Neural progenitor cell (in vitro differentiated cells): ENCODE data around the gene DELE1. TPM values are rescaled to one million over a fixed set of nuclear protein-coding genes. Genes with fewer than 3 reads are reported as not detected.

Source experiments
- DNase-seq: peaks from one replicate; pipeline ENCODE4 v3.0.0-alpha.2; 2016; ENCODE audit warnings: low spot score
- H2AFZ ChIP-seq: fragments of 200-600 bp; sonication (generic); replicated peaks from 2 replicates; pipeline ENCODE4 v1.6.1; 2016; ENCODE audit warnings: antibody characterized with exemption
- H3F3A ChIP-seq: fragments of 200-600 bp; sonication (generic); 2 replicates; pipeline ENCODE4 v1.6.1; 2016; ENCODE audit warnings: antibody characterized with exemption, low read depth
- H3K27ac ChIP-seq: fragments of 200-600 bp; sonication (generic); 2 replicates; pipeline ENCODE4 v1.5.1; 2016; ENCODE audit warnings: mild to moderate bottlenecking
- H3K27me3 ChIP-seq: fragments of 200-600 bp; sonication (generic); 2 replicates; pipeline ENCODE4 v1.6.1; 2016; ENCODE audit warnings: mild to moderate bottlenecking, moderate library complexity
- H3K36me3 ChIP-seq: fragments of 200-600 bp; sonication (generic); 2 replicates; pipeline ENCODE4 v1.5.1; 2016
- H3K4me1 ChIP-seq: fragments of 200-600 bp; sonication (generic); 2 replicates; pipeline ENCODE4 v1.6.1; 2016; ENCODE audit warnings: mixed run types
- H3K4me2 ChIP-seq: fragments of 200-600 bp; sonication (generic); 2 replicates; pipeline ENCODE4 v1.6.1; 2016
- H3K4me3 ChIP-seq: fragments of 200-600 bp; sonication (generic); 2 replicates; pipeline ENCODE4 v1.5.1; 2016
- H3K79me2 ChIP-seq: fragments of 200-600 bp; sonication (generic); 2 replicates; pipeline ENCODE4 v1.6.1; 2016; ENCODE audit warnings: low read depth
- H3K9ac ChIP-seq: fragments of 200-600 bp; sonication (generic); 2 replicates; pipeline ENCODE4 v1.6.1; 2016
- H3K9me3 ChIP-seq: fragments of 200-600 bp; sonication (generic); 2 replicates; pipeline ENCODE4 v1.5.1; 2016; ENCODE audit warnings: low read depth
- H4K20me1 ChIP-seq: fragments of 200-600 bp; sonication (generic); 2 replicates; pipeline ENCODE4 v1.6.1; 2016; ENCODE audit warnings: low read depth
- H3K27ac Mint-ChIP-seq: 3 replicates; pipeline ENCODE4 v1.8.0; 2021; ENCODE audit warnings: mixed read lengths
- H3K27me3 Mint-ChIP-seq: 2 replicates; pipeline ENCODE4 v1.8.0; 2022; ENCODE audit warnings: low read depth, mild to moderate bottlenecking, inconsistent platforms, moderate library complexity, mixed read lengths; ENCODE audit not compliant: insufficient read depth
- H3K36me3 Mint-ChIP-seq: 3 replicates; pipeline ENCODE4 v1.8.0; 2021; ENCODE audit warnings: mixed read lengths
- H3K4me1 Mint-ChIP-seq: 3 replicates; pipeline ENCODE4 v1.8.0; 2021; ENCODE audit warnings: mixed read lengths
- H3K4me3 Mint-ChIP-seq: 3 replicates; pipeline ENCODE4 v1.8.0; 2021; ENCODE audit warnings: mild to moderate bottlenecking, moderate library complexity, mixed read lengths
- H3K9me3 Mint-ChIP-seq: 3 replicates; pipeline ENCODE4 v1.8.0; 2020; ENCODE audit warnings: mixed read lengths
- EZH2 ChIP-seq: fragments of 200-600 bp; sonication (generic); IDR thresholded peaks from 2 replicates; pipeline ENCODE4 v1.6.1; 2017; ENCODE audit warnings: antibody characterized with exemption, mild to moderate bottlenecking, moderate library complexity
- EZH2phosphoT487 ChIP-seq: fragments of 200-600 bp; sonication (generic); IDR thresholded peaks from 2 replicates; pipeline ENCODE4 v1.6.1; 2017; ENCODE audit warnings: antibody characterized with exemption
- total RNA-seq: library from RNA; depleted of rRNA; stranded (reverse); fragments of >200 nt; gene quantifications from 2 replicates; pipeline ENCODE4 v1.2.3, GENCODE V29; 2015; ENCODE audit warnings: low replicate concordance
- TF ChIP-seq, protein P1 (sequence below): fragments of 200-600 bp; sonication (generic); IDR thresholded peaks from 2 replicates; pipeline ENCODE4 v1.5.1; 2017; ENCODE audit warnings: antibody characterized with exemption, mild to moderate bottlenecking

Gene DELE1
- total RNA-seq, 1 donor from 2014 or later, result 47.7 TPM

DNA sequence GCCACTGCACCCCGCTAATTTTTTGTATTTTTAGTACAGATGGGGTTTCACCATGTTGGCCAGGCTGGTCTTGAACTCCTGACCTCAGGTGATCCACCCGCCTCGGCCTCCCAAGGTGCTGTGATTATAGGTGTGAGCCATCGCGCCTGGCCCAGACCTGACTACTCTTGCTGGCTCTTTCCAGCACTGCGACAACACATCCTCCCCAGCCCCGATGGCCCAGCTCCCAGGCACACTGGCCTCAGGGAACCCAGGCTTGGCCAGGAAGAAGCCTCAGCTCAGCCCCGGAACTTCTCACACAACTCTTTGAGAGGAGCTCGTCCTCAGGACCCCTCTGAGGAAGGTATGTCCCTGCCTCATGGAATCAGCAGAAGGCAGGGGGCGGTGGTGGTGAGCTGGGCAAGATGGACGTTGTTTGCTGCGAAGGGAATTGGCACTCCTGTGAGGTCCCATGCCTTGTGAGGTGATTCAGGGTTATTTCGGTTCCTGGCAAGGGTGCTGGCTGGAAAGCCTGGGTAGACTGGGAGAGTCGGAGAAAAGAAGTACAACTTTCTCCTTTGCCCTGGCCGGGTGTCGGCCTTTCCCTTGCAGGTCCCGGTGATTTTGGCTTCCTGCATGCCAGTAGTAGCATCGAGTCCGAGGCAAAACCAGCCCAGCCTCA is 5.9 kb downstream of the DELE1 start:
- Histone ChIP-seq H3K9ac (no peak overlapping the region), H3K4me2 (no peak overlapping the region), H4K20me1 (peaks cover 5% of the 10 kb centered on the region), H3K4me1 (peaks cover 2% of the 10 kb centered on the region), H3K36me3 (peaks cover 3% of the 10 kb centered on the region), H2AFZ (no peak overlapping the region), H3K27me3 (no peaks in the 10 kb centered on the region), H3K4me3 (no peak overlapping the region), H3K79me2 (peaks cover 15% of the 10 kb centered on the region), H3F3A (peaks cover under 1% of the 10 kb centered on the region), H3K27ac (no peak overlapping the region), H3K9me3 (no peaks in the 10 kb centered on the region)
- H3K27ac Mint-ChIP-seq, result no peak overlapping the region
- no peak overlapping the region for H3K4me3 Mint-ChIP-seq
- H3K36me3 Mint-ChIP-seq, result peaks cover 27% of the 10 kb centered on the region
- TF ChIP-seq, protein P1, sequence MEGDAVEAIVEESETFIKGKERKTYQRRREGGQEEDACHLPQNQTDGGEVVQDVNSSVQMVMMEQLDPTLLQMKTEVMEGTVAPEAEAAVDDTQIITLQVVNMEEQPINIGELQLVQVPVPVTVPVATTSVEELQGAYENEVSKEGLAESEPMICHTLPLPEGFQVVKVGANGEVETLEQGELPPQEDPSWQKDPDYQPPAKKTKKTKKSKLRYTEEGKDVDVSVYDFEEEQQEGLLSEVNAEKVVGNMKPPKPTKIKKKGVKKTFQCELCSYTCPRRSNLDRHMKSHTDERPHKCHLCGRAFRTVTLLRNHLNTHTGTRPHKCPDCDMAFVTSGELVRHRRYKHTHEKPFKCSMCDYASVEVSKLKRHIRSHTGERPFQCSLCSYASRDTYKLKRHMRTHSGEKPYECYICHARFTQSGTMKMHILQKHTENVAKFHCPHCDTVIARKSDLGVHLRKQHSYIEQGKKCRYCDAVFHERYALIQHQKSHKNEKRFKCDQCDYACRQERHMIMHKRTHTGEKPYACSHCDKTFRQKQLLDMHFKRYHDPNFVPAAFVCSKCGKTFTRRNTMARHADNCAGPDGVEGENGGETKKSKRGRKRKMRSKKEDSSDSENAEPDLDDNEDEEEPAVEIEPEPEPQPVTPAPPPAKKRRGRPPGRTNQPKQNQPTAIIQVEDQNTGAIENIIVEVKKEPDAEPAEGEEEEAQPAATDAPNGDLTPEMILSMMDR, result no peak
- TF ChIP-seq EZH2phosphoT487, result no peak
- TF ChIP-seq EZH2, result no peak
- H3K27me3 Mint-ChIP-seq, result peaks cover 2% of the 10 kb centered on the region
- no peak for DNase-seq
- no peaks in the 10 kb centered on the region for H3K9me3 Mint-ChIP-seq
- H3K4me1 Mint-ChIP-seq, result peaks cover 6% of the 10 kb centered on the region

DNA sequence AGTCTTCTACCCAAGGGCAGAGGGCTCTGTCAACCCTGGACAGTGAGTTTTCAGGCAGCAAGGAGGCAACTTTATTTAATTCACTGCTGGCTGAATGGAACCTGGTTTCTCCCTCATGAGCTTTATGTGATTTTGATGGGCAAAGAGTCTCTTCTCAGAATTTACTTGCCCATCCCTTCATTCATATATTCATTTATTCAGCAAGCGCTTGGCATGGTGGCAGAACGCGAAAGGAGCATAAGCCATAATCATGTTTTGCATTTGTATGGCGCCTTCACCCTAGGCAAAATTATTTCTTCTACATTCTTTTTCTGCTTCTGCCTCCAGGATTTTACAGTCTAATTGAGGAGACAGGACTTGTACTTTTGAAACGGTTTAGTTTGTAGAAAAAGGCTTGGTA is 8.0 kb downstream of the DELE1 start:
- no peak overlapping the region for H3K4me3 ChIP-seq
- Mint-ChIP-seq H3K4me1 (no peaks in the 10 kb centered on the region), H3K27ac (no peak overlapping the region), H3K9me3 (no peaks in the 10 kb centered on the region), H3K27me3 (no peaks in the 10 kb centered on the region), H3K4me3 (no peak overlapping the region), H3K36me3 (peaks cover 30% of the 10 kb centered on the region)
- H2AFZ ChIP-seq, result no peak overlapping the region
- H3K4me2 ChIP-seq, result no peak overlapping the region
- H3K36me3 ChIP-seq, result peaks cover 3% of the 10 kb centered on the region
- H3K79me2 ChIP-seq, result no peaks in the 10 kb centered on the region
- no peaks in the 10 kb centered on the region for H3F3A ChIP-seq
- no peaks in the 10 kb centered on the region for H3K27me3 ChIP-seq
- no peak overlapping the region for H3K27ac ChIP-seq
- H3K9me3 ChIP-seq, result no peaks in the 10 kb centered on the region
- no peak overlapping the region for H3K9ac ChIP-seq
- no peaks in the 10 kb centered on the region for H4K20me1 ChIP-seq
- no peak for TF ChIP-seq EZH2
- TF ChIP-seq EZH2phosphoT487, result no peak
- TF ChIP-seq, protein P1, result no peak
- DNase-seq, result no peak
- no peaks in the 10 kb centered on the region for H3K4me1 ChIP-seq

DNA sequence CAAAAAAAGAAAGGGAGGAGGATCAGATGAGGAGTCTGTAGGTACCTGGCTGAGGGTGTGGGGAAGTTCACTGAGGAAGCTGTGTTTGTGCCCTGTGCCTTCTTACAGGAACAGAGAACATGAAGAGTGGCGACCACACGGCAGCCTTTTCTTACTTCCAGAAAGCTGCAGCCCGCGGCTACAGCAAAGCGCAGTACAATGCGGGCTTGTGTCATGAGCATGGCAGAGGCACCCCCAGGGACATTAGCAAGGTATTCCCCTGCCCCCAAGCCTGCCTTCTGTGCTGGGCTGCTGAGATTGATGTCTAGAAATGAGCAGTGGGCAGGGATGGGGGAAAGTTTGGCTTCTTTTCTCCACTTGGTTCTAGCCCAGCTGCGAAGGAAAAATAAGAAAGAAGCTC is 9.5 kb downstream of the DELE1 start:
- Histone ChIP-seq H3K27me3 (no peaks in the 10 kb centered on the region), H3K4me1 (no peaks in the 10 kb centered on the region), H3K79me2 (no peaks in the 10 kb centered on the region), H3K9ac (no peak overlapping the region), H3K4me3 (no peak overlapping the region), H2AFZ (no peak overlapping the region), H3K4me2 (no peak overlapping the region), H3F3A (no peaks in the 10 kb centered on the region), H3K36me3 (peaks cover 3% of the 10 kb centered on the region), H3K9me3 (no peaks in the 10 kb centered on the region), H4K20me1 (no peaks in the 10 kb centered on the region), H3K27ac (no peak overlapping the region)
- Mint-ChIP-seq H3K4me3 (no peak overlapping the region), H3K27ac (no peak overlapping the region), H3K4me1 (no peaks in the 10 kb centered on the region), H3K9me3 (no peaks in the 10 kb centered on the region), H3K36me3 (peaks cover 25% of the 10 kb centered on the region), H3K27me3 (no peaks in the 10 kb centered on the region)
- DNase-seq, result no peak
- TF ChIP-seq EZH2 (no peak), EZH2phosphoT487 (no peak)
- TF ChIP-seq, protein P1, result no peak
